Right hindlimb (tissue), 1 donor: ENCODE measurements around the gene LRRC75A.
"Not testable (repeated sequence)": the region's sequence is repeated elsewhere in the genome, so short reads cannot be mapped to it uniquely, and the experiment has no call there.

ENCODE experiments used
- DNase-seq: peaks from one replicate; pipeline ENCODE4 v3.0.0-alpha.2; 2018

The LRRC75A gene

GRCh38 chr17:16428098-16428882, 63.7 kb downstream of the LRRC75A start:
- peak; percentile 67 for DNase-seq

- no peak for DNase-seq
Measured at GRCh38 chr17:16427020-16427419, 65.0 kb downstream of the LRRC75A start.

GRCh38 chr17:16425698-16426659, 66.0 kb downstream of the LRRC75A start:
- peak; percentile 57 for DNase-seq

GRCh38 chr17:16425202-16425601, 66.8 kb downstream of the LRRC75A start:
- peak; percentile 11 for DNase-seq

GRCh38 chr17:16423226-16423872, 68.6 kb downstream of the LRRC75A start:
- no peak for DNase-seq

GRCh38 chr17:16422416-16422815, 69.6 kb downstream of the LRRC75A start:
- peak; percentile 12 for DNase-seq

- peak; percentile 21 for DNase-seq
Measured at GRCh38 chr17:16419929-16420271, 72.1 kb downstream of the LRRC75A start.

GRCh38 chr17:16419074-16419928, 72.7 kb downstream of the LRRC75A start:
- peak; percentile 18 for DNase-seq

- no peak for DNase-seq
Measured at GRCh38 chr17:16418685-16419068, 73.3 kb downstream of the LRRC75A start.

GRCh38 chr17:16417896-16418684, 73.9 kb downstream of the LRRC75A start:
- DNase-seq, result peak; percentile 40

- DNase-seq, result peak; percentile 12
Measured at GRCh38 chr17:16417399-16417798, 74.6 kb downstream of the LRRC75A start.

- DNase-seq, result no peak
Measured at GRCh38 chr17:16415031-16415924, 76.7 kb downstream of the LRRC75A start, which contains the start of gene TRPV2. TSS of gene TRPV2 (plus strand) at chr17:16415571. CDS start at chr17:16417669, 2,098 bp downstream.

- no peak for DNase-seq
Measured at GRCh38 chr17:16407911-16408588, 83.9 kb downstream of the LRRC75A start.

GRCh38 chr17:16406742-16407674, 85.0 kb downstream of the LRRC75A start:
- DNase-seq, result peak; percentile 73

- DNase-seq, result not testable (repeated sequence)
Measured at GRCh38 chr17:16403847-16404246, 88.1 kb downstream of the LRRC75A start.

- DNase-seq, result no peak
Measured at GRCh38 chr17:16398270-16399267, 93.4 kb downstream of the LRRC75A start.

GRCh38 chr17:16396693-16397092, 95.3 kb downstream of the LRRC75A start:
- not testable (repeated sequence) for DNase-seq
